Liver (tissue), 3 donors: ENCODE measurements around the gene DIP2A.

Experiments used
- GABPA ChIP-seq, 2 donors: IDR thresholded peaks in 1 of 2; conservative IDR thresholded peaks in 1 of 2; 2 replicates each; pipeline ENCODE4 v1.6.1; 2016; ENCODE audit warnings: antibody characterized with exemption in 2 of 2, mild to moderate bottlenecking in 1 of 2, moderate library complexity in 1 of 2
- RXRA ChIP-seq, 2 donors: IDR thresholded peaks; 2 replicates each; pipeline ENCODE4 v1.6.1; 2017 to 2018; ENCODE audit warnings: antibody characterized with exemption in 2 of 2, mild to moderate bottlenecking in 1 of 2
- SP1 ChIP-seq: IDR thresholded peaks from 2 replicates; pipeline ENCODE4 v1.6.1; 2018; ENCODE audit warnings: antibody characterized with exemption, mild to moderate bottlenecking
- TAF1 ChIP-seq: conservative IDR thresholded peaks from 2 replicates; pipeline ENCODE4 v1.6.1; 2016; ENCODE audit warnings: antibody characterized with exemption, mild to moderate bottlenecking
- YY1 ChIP-seq: IDR thresholded peaks from 2 replicates; pipeline ENCODE4 v1.6.1; 2016; ENCODE audit warnings: antibody characterized with exemption, mild to moderate bottlenecking
- TF ChIP-seq, protein P1 (sequence below): fragments of 150-350 bp; IDR thresholded peaks from 2 replicates; pipeline ENCODE4 v1.5.1; 2017; ENCODE audit warnings: improper control_type of control experiment, low read depth, low read length; ENCODE audit not compliant: missing input control
- TF ChIP-seq, protein P2 (sequence below): IDR thresholded peaks from 2 replicates; pipeline ENCODE4 v1.6.1; 2016; ENCODE audit warnings: antibody characterized with exemption
- TF ChIP-seq, protein P3 (sequence below): IDR thresholded peaks from 2 replicates; pipeline ENCODE4 v1.6.1; 2016; ENCODE audit warnings: antibody characterized with exemption
- donor health status: healthy.
- donor health status: healthy.

DNA sequence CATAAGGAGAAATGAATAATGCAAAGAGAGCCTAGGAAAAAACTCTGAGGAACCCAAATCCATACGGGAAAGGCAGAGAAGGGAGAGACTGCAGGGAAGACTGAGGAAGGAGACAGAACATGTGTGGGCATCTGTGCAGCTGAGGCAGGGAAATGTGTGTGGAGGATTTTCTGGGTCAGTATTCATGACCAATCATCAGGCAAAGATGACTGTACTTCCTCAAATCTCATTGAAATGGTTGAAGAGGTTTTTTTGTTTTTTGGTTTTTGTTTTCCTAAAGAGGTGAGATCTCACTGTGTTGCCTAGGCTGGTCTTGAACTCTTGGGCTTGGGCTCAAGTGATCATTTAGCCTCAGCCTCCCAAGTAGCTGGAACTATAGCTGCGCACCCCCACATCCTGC lies 15.7 kb downstream of the DIP2A start:
- TF ChIP-seq, protein P1, sequence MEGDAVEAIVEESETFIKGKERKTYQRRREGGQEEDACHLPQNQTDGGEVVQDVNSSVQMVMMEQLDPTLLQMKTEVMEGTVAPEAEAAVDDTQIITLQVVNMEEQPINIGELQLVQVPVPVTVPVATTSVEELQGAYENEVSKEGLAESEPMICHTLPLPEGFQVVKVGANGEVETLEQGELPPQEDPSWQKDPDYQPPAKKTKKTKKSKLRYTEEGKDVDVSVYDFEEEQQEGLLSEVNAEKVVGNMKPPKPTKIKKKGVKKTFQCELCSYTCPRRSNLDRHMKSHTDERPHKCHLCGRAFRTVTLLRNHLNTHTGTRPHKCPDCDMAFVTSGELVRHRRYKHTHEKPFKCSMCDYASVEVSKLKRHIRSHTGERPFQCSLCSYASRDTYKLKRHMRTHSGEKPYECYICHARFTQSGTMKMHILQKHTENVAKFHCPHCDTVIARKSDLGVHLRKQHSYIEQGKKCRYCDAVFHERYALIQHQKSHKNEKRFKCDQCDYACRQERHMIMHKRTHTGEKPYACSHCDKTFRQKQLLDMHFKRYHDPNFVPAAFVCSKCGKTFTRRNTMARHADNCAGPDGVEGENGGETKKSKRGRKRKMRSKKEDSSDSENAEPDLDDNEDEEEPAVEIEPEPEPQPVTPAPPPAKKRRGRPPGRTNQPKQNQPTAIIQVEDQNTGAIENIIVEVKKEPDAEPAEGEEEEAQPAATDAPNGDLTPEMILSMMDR = no peak
- no peak for TF ChIP-seq GABPA (IDR thresholded peaks at IDR 0.05 in 1 of 2, conservative IDR thresholded peaks at IDR 0.05 in 1 of 2)
- TF ChIP-seq, protein P2, sequence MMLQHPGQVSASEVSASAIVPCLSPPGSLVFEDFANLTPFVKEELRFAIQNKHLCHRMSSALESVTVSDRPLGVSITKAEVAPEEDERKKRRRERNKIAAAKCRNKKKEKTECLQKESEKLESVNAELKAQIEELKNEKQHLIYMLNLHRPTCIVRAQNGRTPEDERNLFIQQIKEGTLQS = no peak
- TF ChIP-seq YY1 = no peak
- TF ChIP-seq, protein P3, sequence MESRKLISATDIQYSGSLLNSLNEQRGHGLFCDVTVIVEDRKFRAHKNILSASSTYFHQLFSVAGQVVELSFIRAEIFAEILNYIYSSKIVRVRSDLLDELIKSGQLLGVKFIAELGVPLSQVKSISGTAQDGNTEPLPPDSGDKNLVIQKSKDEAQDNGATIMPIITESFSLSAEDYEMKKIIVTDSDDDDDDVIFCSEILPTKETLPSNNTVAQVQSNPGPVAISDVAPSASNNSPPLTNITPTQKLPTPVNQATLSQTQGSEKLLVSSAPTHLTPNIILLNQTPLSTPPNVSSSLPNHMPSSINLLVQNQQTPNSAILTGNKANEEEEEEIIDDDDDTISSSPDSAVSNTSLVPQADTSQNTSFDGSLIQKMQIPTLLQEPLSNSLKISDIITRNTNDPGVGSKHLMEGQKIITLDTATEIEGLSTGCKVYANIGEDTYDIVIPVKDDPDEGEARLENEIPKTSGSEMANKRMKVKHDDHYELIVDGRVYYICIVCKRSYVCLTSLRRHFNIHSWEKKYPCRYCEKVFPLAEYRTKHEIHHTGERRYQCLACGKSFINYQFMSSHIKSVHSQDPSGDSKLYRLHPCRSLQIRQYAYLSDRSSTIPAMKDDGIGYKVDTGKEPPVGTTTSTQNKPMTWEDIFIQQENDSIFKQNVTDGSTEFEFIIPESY = no peak
- TF ChIP-seq RXRA (IDR thresholded peaks at IDR 0.05) = no peak
- TF ChIP-seq TAF1 = no peak
- TF ChIP-seq SP1 = no peak
